Vagina (tissue), 2 donors: ENCODE measurements around the gene CDC73. TPM values are rescaled to one million over a fixed set of nuclear protein-coding genes. Genes with fewer than 3 reads are reported as not detected.

Source experiments
- DNase-seq, 2 donors: peaks; one replicate each; pipeline ENCODE4 v3.0.0-alpha.2; 2017; ENCODE audit errors: extremely low spot score in 2 of 2
- H3K27ac ChIP-seq: fragments of 200-600 bp; sonication (generic); one replicate; pipeline ENCODE4 v1.5.1; 2019
- H3K27me3 ChIP-seq: fragments of 200-600 bp; sonication (generic); one replicate; pipeline ENCODE4 v1.5.1; 2019
- H3K36me3 ChIP-seq, 2 donors: fragments of 200-600 bp; sonication (generic); one replicate each; pipeline ENCODE4 v1.5.1; 2017 to 2019
- H3K4me1 ChIP-seq: fragments of 200-600 bp; sonication (generic); one replicate; pipeline ENCODE4 v1.5.1; 2019
- H3K4me3 ChIP-seq, 2 donors: fragments of 200-600 bp; sonication (generic); 1 replicate in 1 of 2; 2 replicates in 1 of 2; pipeline ENCODE4 v1.5.1; 2016 to 2019
- H3K9me3 ChIP-seq: fragments of 200-600 bp; sonication (generic); one replicate; pipeline ENCODE4 v1.5.1; 2019
- POLR2A ChIP-seq, 2 donors: fragments of 450-650 bp; IDR thresholded peaks; one replicate each; pipeline ENCODE4 v1.6.1; 2017; ENCODE audit warnings: antibody characterized with exemption in 2 of 2, mild to moderate bottlenecking in 2 of 2, moderate library complexity in 2 of 2
- POLR2AphosphoS5 ChIP-seq, 2 donors: sonication (generic); formaldehyde crosslinking; IDR thresholded peaks; one replicate each; pipeline ENCODE4 v1.9.0; 2017; ENCODE audit warnings: antibody characterized with exemption in 2 of 2, mild to moderate bottlenecking in 2 of 2, low read depth in 1 of 2; ENCODE audit not compliant: insufficient read depth in 1 of 2
- intact Hi-C: fragments of 100-400 bp; cut with DNase I; formaldehyde crosslinking; loops from one replicate; pipeline ENCODE4 v1.15.1; 2023
- total RNA-seq: library from RNA; depleted of rRNA; stranded (reverse); fragments of >200 nt; gene quantifications from one replicate; pipeline ENCODE4 v1.2.3, GENCODE V29; 2016
- TF ChIP-seq, protein P1 (sequence below), 3 experiments: fragments of 450-650 bp in 2 of 3; fragments of 200-600 bp in 1 of 3; sonication (generic) in 1 of 3; IDR thresholded peaks; one replicate each; pipeline ENCODE4 v1.5.1; 2017 to 2019; ENCODE audit warnings: antibody characterized with exemption in 3 of 3, mild to moderate bottlenecking in 2 of 3, moderate library complexity in 2 of 3

Gene CDC73
- total RNA-seq, 1 donor from 2014 or later: 28.5 TPM

DNA sequence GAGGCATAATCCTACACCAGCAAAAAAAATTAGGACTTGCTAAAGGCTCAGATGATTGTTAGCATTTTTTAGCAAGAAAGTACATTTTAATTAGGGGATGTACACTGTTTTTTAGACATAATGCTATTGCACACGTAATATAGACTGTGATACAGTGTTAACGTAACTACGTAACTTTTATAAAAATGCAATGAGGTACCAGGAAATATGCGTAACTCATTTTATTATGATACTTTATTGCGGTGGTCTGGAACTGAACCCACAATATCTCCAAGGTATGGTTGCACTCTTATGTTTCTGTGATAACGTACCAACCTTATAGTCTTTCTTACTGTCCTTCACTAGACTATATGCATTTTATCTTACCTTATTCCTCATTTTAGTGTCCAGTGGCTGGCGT is 127.4 kb downstream of the CDC73 start:
- no peak for DNase-seq
- no peaks in the 10 kb centered on the region for H3K4me1 ChIP-seq
- TF ChIP-seq POLR2A (IDR thresholded peaks at IDR 0.05) (no peak), POLR2AphosphoS5 (IDR thresholded peaks at IDR 0.05; ENCODE audit: insufficient read depth in 1 of 2, low read depth in 1 of 2) (no peak)
- TF ChIP-seq, protein P1, sequence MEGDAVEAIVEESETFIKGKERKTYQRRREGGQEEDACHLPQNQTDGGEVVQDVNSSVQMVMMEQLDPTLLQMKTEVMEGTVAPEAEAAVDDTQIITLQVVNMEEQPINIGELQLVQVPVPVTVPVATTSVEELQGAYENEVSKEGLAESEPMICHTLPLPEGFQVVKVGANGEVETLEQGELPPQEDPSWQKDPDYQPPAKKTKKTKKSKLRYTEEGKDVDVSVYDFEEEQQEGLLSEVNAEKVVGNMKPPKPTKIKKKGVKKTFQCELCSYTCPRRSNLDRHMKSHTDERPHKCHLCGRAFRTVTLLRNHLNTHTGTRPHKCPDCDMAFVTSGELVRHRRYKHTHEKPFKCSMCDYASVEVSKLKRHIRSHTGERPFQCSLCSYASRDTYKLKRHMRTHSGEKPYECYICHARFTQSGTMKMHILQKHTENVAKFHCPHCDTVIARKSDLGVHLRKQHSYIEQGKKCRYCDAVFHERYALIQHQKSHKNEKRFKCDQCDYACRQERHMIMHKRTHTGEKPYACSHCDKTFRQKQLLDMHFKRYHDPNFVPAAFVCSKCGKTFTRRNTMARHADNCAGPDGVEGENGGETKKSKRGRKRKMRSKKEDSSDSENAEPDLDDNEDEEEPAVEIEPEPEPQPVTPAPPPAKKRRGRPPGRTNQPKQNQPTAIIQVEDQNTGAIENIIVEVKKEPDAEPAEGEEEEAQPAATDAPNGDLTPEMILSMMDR (IDR thresholded peaks at IDR 0.05): no peak
- H3K9me3 ChIP-seq: peaks cover 4% of the 10 kb centered on the region
- H3K36me3 ChIP-seq: peaks cover 0 to 17% of the 10 kb centered on the region in 2 donors
- no peaks in the 10 kb centered on the region for H3K27me3 ChIP-seq
- intact Hi-C loops: no loop called here
- H3K27ac ChIP-seq: no peak overlapping the region
- no peak overlapping the region for H3K4me3 ChIP-seq

DNA sequence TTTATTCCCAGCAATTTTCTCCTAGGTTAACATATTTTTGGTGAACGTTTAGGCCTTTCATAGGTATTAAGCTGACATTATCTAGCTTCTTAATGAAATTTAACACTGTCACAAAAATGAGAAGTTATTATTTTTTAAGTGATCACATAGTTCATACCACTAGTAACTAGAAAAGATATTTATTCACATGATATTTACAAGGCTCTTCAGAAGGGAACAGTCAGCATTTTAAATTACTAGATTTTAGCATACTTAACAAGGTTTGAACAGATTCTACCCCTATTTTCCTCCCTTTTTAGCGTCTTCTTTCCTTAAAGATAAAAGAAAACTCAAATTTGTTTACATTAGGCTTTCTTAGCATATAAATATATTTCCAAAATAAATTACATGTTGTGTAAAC is 130.1 kb downstream of the CDC73 start:
- no peak overlapping the region for H3K4me3 ChIP-seq
- H3K36me3 ChIP-seq: peaks cover 0 to 17% of the 10 kb centered on the region in 2 donors
- no peak for TF ChIP-seq POLR2AphosphoS5 (IDR thresholded peaks at IDR 0.05; ENCODE audit: insufficient read depth in 1 of 2, low read depth in 1 of 2)
- no peak for TF ChIP-seq POLR2A (IDR thresholded peaks at IDR 0.05)
- TF ChIP-seq, protein P1 (IDR thresholded peaks at IDR 0.05): no peak
- H3K27ac ChIP-seq: no peak overlapping the region
- DNase-seq: no peak
- no peaks in the 10 kb centered on the region for H3K27me3 ChIP-seq
- intact Hi-C loops: no loop called here
- no peaks in the 10 kb centered on the region for H3K4me1 ChIP-seq
- H3K9me3 ChIP-seq: peaks cover 4% of the 10 kb centered on the region

DNA sequence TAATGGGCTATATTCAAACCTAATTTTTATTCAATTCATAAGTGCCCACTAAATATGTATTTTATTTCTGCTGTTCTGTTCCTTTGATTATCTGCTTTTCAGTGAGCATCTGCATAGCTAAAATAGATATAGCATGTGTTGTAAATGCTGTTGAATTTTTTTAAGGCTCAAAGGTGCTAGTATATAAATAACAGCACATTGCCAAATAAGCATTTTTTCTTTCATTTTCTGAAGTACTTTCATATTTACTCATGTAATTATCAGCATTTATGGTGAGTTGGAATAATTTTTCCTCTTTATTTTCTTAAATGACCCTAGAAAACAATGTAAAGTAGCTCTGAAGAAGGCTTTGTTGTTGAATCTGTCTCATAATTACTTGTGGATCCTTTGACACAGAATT is 134.2 kb downstream of the CDC73 start:
- intact Hi-C loops: no loop called here

DNA sequence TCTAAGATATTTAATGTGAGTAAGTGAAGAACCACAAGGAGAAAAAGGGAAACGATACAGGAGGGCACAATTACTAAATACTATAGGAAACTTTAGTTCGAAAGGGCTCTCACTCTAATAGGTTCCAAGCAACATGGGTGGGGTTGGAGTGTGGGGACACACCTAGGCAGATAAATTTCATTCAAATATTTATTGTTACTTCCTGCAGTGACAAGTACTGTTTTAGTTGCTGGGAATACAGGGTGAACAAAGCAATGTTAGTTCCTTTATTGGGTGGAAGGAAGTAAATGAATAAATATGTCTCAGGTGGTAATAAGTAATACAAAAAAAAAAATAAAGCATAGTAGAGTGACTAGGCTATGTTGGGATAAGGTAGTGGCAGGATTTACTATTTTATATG is 137.8 kb downstream of the CDC73 start:
- Histone ChIP-seq H3K4me1 (no peaks in the 10 kb centered on the region), H3K4me3 (no peak overlapping the region), H3K9me3 (no peaks in the 10 kb centered on the region), H3K27ac (no peak overlapping the region), H3K36me3 (no peaks in the 10 kb centered on the region), H3K27me3 (no peaks in the 10 kb centered on the region)
- TF ChIP-seq POLR2A (IDR thresholded peaks at IDR 0.05) (no peak), POLR2AphosphoS5 (IDR thresholded peaks at IDR 0.05; ENCODE audit: insufficient read depth in 1 of 2, low read depth in 1 of 2) (no peak)
- TF ChIP-seq, protein P1 (IDR thresholded peaks at IDR 0.05): no peak
- intact Hi-C loops: no loop called here
- DNase-seq: no peak

More for the DNA sequence above, 134.2 kb downstream of the CDC73 start:
- no peak for DNase-seq
- TF ChIP-seq POLR2AphosphoS5 (IDR thresholded peaks at IDR 0.05; ENCODE audit: insufficient read depth in 1 of 2, low read depth in 1 of 2) (no peak), POLR2A (IDR thresholded peaks at IDR 0.05) (no peak)
- TF ChIP-seq, protein P1 (IDR thresholded peaks at IDR 0.05): no peak
- no peaks in the 10 kb centered on the region for H3K27me3 ChIP-seq
- no peaks in the 10 kb centered on the region for H3K36me3 ChIP-seq
- no peak overlapping the region for H3K27ac ChIP-seq
- H3K4me3 ChIP-seq: no peak overlapping the region
- no peaks in the 10 kb centered on the region for H3K4me1 ChIP-seq
- no peaks in the 10 kb centered on the region for H3K9me3 ChIP-seq

DNA sequence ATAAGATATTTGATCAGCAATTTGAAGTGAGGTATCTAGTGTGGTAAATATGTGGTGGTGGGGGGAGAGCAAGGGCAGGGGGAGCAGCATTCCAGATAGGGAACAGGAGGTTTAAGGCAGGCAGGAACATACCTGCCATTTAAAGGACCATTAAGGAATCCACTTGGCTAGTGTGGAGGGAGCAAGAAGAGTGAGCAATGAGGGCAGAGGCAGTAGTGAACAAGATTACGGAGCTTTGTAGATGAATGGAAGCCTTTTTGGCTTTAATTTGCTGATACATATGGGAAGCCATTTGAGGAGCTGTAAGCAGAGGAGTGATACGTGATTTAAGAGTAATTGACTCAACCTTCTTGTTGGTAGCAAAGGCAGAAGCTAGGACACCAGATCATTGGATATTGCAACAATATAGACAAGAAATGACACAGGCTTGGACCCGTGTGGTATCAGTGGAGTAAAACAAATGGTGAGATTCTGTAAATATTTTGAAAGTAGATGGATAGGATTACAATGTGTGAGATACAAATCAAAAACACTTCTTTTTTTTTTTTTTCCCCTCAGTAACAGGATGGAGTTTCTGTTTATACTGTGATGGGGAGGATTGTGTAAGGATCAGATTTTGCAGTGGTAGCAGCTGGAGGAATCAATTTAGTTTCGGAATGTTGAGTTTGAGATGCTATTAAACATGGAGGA is 138.4 kb downstream of the CDC73 start:
- H3K27me3 ChIP-seq: no peaks in the 10 kb centered on the region
- H3K9me3 ChIP-seq: no peaks in the 10 kb centered on the region
- no peaks in the 10 kb centered on the region for H3K36me3 ChIP-seq
- no peak overlapping the region for H3K4me3 ChIP-seq
- TF ChIP-seq, protein P1 (IDR thresholded peaks at IDR 0.05): no peak
- TF ChIP-seq POLR2AphosphoS5 (IDR thresholded peaks at IDR 0.05; ENCODE audit: insufficient read depth in 1 of 2, low read depth in 1 of 2) (no peak), POLR2A (IDR thresholded peaks at IDR 0.05) (no peak)
- no peak for DNase-seq
- H3K4me1 ChIP-seq: no peaks in the 10 kb centered on the region
- H3K27ac ChIP-seq: no peak overlapping the region
- intact Hi-C loops: no loop called here
